H9 (cell line): ENCODE measurements around the gene ZNF423. TPM values are rescaled to one million over a fixed set of nuclear protein-coding genes. Genes with fewer than 3 reads are reported as not detected.

Experiments
- DNase-seq: peaks from one replicate; pipeline ENCODE4 v3.0.0-alpha.2; 2017
- H2AFZ ChIP-seq: one replicate; pipeline ENCODE4 v1.6.1; 2013; ENCODE audit warnings: mild to moderate bottlenecking, low read length, control low read depth, moderate library complexity
- H2AK5ac ChIP-seq: 2 replicates; pipeline ENCODE4 v1.6.1; 2013; ENCODE audit warnings: low read length, control low read depth, mixed read lengths; ENCODE audit not compliant: insufficient read length
- H2BK120ac ChIP-seq: one replicate; pipeline ENCODE4 v1.6.1; 2013; ENCODE audit warnings: low read depth, mild to moderate bottlenecking, low read length, control low read depth, inconsistent platforms; ENCODE audit not compliant: poor library complexity, severe bottlenecking
- H2BK12ac ChIP-seq: 2 replicates; pipeline ENCODE4 v1.6.1; 2013; ENCODE audit warnings: low read length, control low read depth, mixed read lengths, low read depth; ENCODE audit not compliant: insufficient read length
- H2BK15ac ChIP-seq: 2 replicates; pipeline ENCODE4 v1.6.1; 2013; ENCODE audit warnings: low read depth, low read length, control low read depth
- H2BK20ac ChIP-seq: one replicate; pipeline ENCODE4 v1.6.1; 2013; ENCODE audit warnings: low read depth, mild to moderate bottlenecking, low read length, control low read depth, inconsistent platforms; ENCODE audit not compliant: poor library complexity, severe bottlenecking
- H2BK5ac ChIP-seq: 2 replicates; pipeline ENCODE4 v1.6.1; 2013; ENCODE audit warnings: low read length, control low read depth, mixed read lengths; ENCODE audit not compliant: insufficient read length
- H3K14ac ChIP-seq: 2 replicates; pipeline ENCODE4 v1.6.1; 2013; ENCODE audit warnings: low read length, control low read depth; ENCODE audit not compliant: insufficient read depth
- H3K18ac ChIP-seq: 2 replicates; pipeline ENCODE4 v1.6.1; 2013; ENCODE audit warnings: low read depth, mild to moderate bottlenecking, mixed read lengths, low read length, control low read depth; ENCODE audit not compliant: insufficient read length
- H3K23ac ChIP-seq: 2 replicates; pipeline ENCODE4 v1.6.1; 2013; ENCODE audit warnings: low read length, control low read depth, mixed read lengths, low read depth; ENCODE audit not compliant: insufficient read length
- H3K23me2 ChIP-seq: 2 replicates; pipeline ENCODE4 v1.6.1; 2013; ENCODE audit warnings: low read depth, mild to moderate bottlenecking, mixed read lengths, low read length, control low read depth; ENCODE audit not compliant: insufficient read length, poor library complexity, severe bottlenecking
- H3K27ac ChIP-seq: 2 replicates; pipeline ENCODE4 v1.5.1; 2013; ENCODE audit warnings: low read length, control low read depth, mixed read lengths, low read depth; ENCODE audit not compliant: insufficient read length
- H3K27me3 ChIP-seq: 2 replicates; pipeline ENCODE4 v1.6.1; 2013; ENCODE audit warnings: low read length, control low read depth, inconsistent platforms; ENCODE audit not compliant: insufficient read depth
- H3K4ac ChIP-seq: 2 replicates; pipeline ENCODE4 v1.6.1; 2013; ENCODE audit warnings: low read depth, mild to moderate bottlenecking, control low read depth, inconsistent platforms, low read length, moderate library complexity
- H3K4me1 ChIP-seq: 2 replicates; pipeline ENCODE4 v1.6.1; 2013; ENCODE audit warnings: low read length, control low read depth, inconsistent platforms; ENCODE audit not compliant: insufficient read depth
- H3K4me2 ChIP-seq: 2 replicates; pipeline ENCODE4 v1.6.1; 2013; ENCODE audit warnings: low read length, control low read depth, mixed read lengths; ENCODE audit not compliant: insufficient read length, insufficient read depth
- H3K56ac ChIP-seq: 2 replicates; pipeline ENCODE4 v1.6.1; 2013; ENCODE audit warnings: low read depth, mild to moderate bottlenecking, mixed read lengths, low read length, control low read depth; ENCODE audit not compliant: insufficient read length
- H3K79me1 ChIP-seq: 2 replicates; pipeline ENCODE4 v1.6.1; 2013; ENCODE audit warnings: low read depth, mild to moderate bottlenecking, moderate library complexity, low read length, control low read depth, inconsistent platforms; ENCODE audit not compliant: insufficient read depth, poor library complexity, severe bottlenecking
- H3K79me2 ChIP-seq: 2 replicates; pipeline ENCODE4 v1.6.1; 2013; ENCODE audit warnings: low read length, control low read depth, inconsistent platforms; ENCODE audit not compliant: insufficient read depth
- H3K9ac ChIP-seq: 2 replicates; pipeline ENCODE4 v1.6.1; 2013; ENCODE audit warnings: low read length, control low read depth, mixed read lengths; ENCODE audit not compliant: insufficient read length; ENCODE audit errors: extremely low read depth
- H3K9me3 ChIP-seq: one replicate; pipeline ENCODE4 v1.6.1; 2013; ENCODE audit warnings: low read depth, low read length, inconsistent platforms; ENCODE audit not compliant: control insufficient read depth
- H3T11ph ChIP-seq: one replicate; pipeline ENCODE4 v1.6.1; 2013; ENCODE audit warnings: mild to moderate bottlenecking, low read length, control low read depth, inconsistent platforms
- H4K20me1 ChIP-seq: one replicate; pipeline ENCODE4 v1.6.1; 2013; ENCODE audit not compliant: control insufficient read depth, insufficient read length, insufficient read depth
- H4K5ac ChIP-seq: 2 replicates; pipeline ENCODE4 v1.6.1; 2013; ENCODE audit warnings: low read depth, mild to moderate bottlenecking, mixed read lengths, low read length, control low read depth; ENCODE audit not compliant: insufficient read length
- H4K8ac ChIP-seq: replicated peaks from 2 replicates; pipeline ENCODE4 v1.6.1; 2013; ENCODE audit warnings: low read length, control low read depth, mixed read lengths, low read depth; ENCODE audit not compliant: insufficient read length
- H4K91ac ChIP-seq: 2 replicates; pipeline ENCODE4 v1.6.1; 2013; ENCODE audit warnings: low read depth, mild to moderate bottlenecking, moderate library complexity, mixed read lengths, low read length, control low read depth; ENCODE audit not compliant: insufficient read length
- H3K27ac Mint-ChIP-seq, 3 experiments: 2 replicates in 2 of 3; 3 replicates in 1 of 3; pipeline ENCODE4 v1.8.0; 2020 to 2021; ENCODE audit warnings: mixed read lengths in 3 of 3, mild to moderate bottlenecking in 1 of 3, moderate library complexity in 1 of 3
- H3K27me3 Mint-ChIP-seq: 2 replicates; pipeline ENCODE4 v1.8.0; 2021; ENCODE audit warnings: low read depth, mild to moderate bottlenecking, moderate library complexity, mixed read lengths
- H3K36me3 Mint-ChIP-seq, 3 experiments: 2 replicates in 2 of 3; 3 replicates in 1 of 3; pipeline ENCODE4 v1.8.0; 2020 to 2021; ENCODE audit warnings: low read depth in 3 of 3, mixed read lengths in 3 of 3; ENCODE audit not compliant: insufficient read depth in 1 of 3
- H3K4me1 Mint-ChIP-seq, 2 experiments: 2 replicates each; pipeline ENCODE4 v1.8.0; 2020; ENCODE audit warnings: mixed read lengths in 2 of 2
- H3K4me3 Mint-ChIP-seq, 2 experiments: 2 replicates in 1 of 2; 3 replicates in 1 of 2; pipeline ENCODE4 v1.8.0; 2020 to 2021; ENCODE audit warnings: mild to moderate bottlenecking in 2 of 2, mixed read lengths in 2 of 2, moderate library complexity in 1 of 2
- H3K9me3 Mint-ChIP-seq, 2 experiments: 2 replicates in 1 of 2; 3 replicates in 1 of 2; pipeline ENCODE4 v1.8.0; 2020; ENCODE audit warnings: mild to moderate bottlenecking in 2 of 2, mixed read lengths in 2 of 2, moderate library complexity in 1 of 2
- CTCF ChIP-seq: fragments of 200-600 bp; sonication (generic); conservative IDR thresholded peaks from 3 replicates; pipeline ENCODE4 v1.8.0; 2021; ENCODE audit warnings: antibody characterized with exemption, mild to moderate bottlenecking
- WGBS: extraction: QIAGEN DNeasy Blood & Tissue Kit; methylation state at CpG from one replicate; pipeline ENCODE4 v1.1.7; 2013; ENCODE audit warnings: missing lambda C conversion rate, low lambda C conversion rate, mixed read lengths; ENCODE audit not compliant: insufficient read length; ENCODE audit errors: extremely low coverage; 5-methylcytosine and 5-hydroxymethylcytosine counted together
- total RNA-seq: library from RNA; stranded (reverse); gene quantifications from 2 replicates; pipeline ENCODE4 v1.2.1, GENCODE V29; 2021

Gene ZNF423
- total RNA-seq, 1 experiment from 2014 or later = 51.5 TPM

- Histone ChIP-seq H3K9ac (no peak overlapping the region), H3K79me2 (peaks cover 5% of the 10 kb centered on the region; the same call in 1 of the 2 replicates), H4K5ac (no peak overlapping the region), H3K23ac (no peak overlapping the region), H4K8ac (no peak overlapping the region), H2BK120ac (no peak overlapping the region), H2BK15ac (no peak overlapping the region), H2AFZ (no peak overlapping the region), H2BK12ac (no peak overlapping the region), H3K4me2 (no peak overlapping the region), H2AK5ac (no peak overlapping the region), H2BK20ac (no peak overlapping the region), H2BK5ac (no peak overlapping the region), H3K14ac (no peak overlapping the region), H4K20me1 (no peaks in the 10 kb centered on the region), H3K18ac (no peak overlapping the region), H3K4ac (no peak overlapping the region), H3K4me1 (no peaks in the 10 kb centered on the region), H3K27me3 (no peaks in the 10 kb centered on the region), H3T11ph (no peak overlapping the region), H3K79me1 (peaks cover 2% of the 10 kb centered on the region), H3K56ac (no peak overlapping the region), H3K9me3 (no peaks in the 10 kb centered on the region), H3K23me2 (no peaks in the 10 kb centered on the region), H3K27ac (no peak overlapping the region), H4K91ac (no peak overlapping the region)
- DNase-seq = no peak
- no peaks in the 10 kb centered on the region for H3K27me3 Mint-ChIP-seq
- no CpG with 5 or more reads among the region's 10 CpGs for WGBS
- peak overlapping the region in 2 of 3 experiments; percentile 27 to 32; a peak in 2 of 7 replicates for H3K27ac Mint-ChIP-seq
- peaks cover 0 to 11% (median 0%) of the 10 kb centered on the region in 3 experiments; a peak in 4 of 7 replicates for H3K36me3 Mint-ChIP-seq
- no peak for TF ChIP-seq CTCF
- no peaks in the 10 kb centered on the region; a peak in 1 of 5 replicates for H3K9me3 Mint-ChIP-seq
- no peak overlapping the region for H3K4me3 Mint-ChIP-seq
- peaks cover 21 to 28% of the 10 kb centered on the region in 2 experiments for H3K4me1 Mint-ChIP-seq
These were observed 92.1 kb downstream of the ZNF423 start for GRCh38 chr16:49763826-49764225.
